IPS DF 4.7 (cell line): Measurements from ENCODE around the gene METTL2A.
"Not testable (repeated sequence)": the region's sequence is repeated elsewhere in the genome, so short reads cannot be mapped to it uniquely, and the experiment has no call there.

Experiments
- DNase-seq: peaks from one replicate; pipeline ENCODE4 v3.0.0-alpha.2; 2013; ENCODE audit warnings: low spot score; ENCODE audit errors: extremely low read depth

Gene METTL2A

DNA sequence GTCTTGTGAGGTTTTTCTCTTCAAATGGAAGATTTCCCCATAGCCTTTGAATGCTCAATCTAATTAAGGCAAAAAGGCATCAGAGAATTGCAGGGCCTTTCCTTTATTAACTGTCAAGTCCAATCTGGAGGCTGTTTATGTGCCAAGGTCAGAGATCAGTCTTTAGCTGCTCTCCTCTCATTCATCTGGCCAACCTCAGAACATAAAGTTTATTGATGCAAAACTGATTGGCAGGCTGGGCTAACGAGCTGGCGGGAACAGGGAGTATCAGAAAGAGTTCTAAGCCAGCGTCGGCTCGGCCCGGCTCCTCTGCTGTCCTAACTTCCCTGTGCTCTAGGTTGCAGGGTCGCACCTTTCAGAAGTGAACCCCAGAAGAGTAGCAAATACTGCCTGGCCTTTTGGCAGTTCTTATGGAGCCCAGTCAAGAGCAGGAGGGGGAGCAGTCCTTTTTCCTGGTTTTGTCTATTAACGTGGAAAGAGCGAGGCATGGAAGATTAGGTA is 47.7 kb downstream of the METTL2A start:
- DNase-seq, result not testable (repeated sequence)

GRCh38 chr17:62473030-62473982 is 49.6 kb downstream of the METTL2A start:
- not testable (repeated sequence) for DNase-seq

DNA sequence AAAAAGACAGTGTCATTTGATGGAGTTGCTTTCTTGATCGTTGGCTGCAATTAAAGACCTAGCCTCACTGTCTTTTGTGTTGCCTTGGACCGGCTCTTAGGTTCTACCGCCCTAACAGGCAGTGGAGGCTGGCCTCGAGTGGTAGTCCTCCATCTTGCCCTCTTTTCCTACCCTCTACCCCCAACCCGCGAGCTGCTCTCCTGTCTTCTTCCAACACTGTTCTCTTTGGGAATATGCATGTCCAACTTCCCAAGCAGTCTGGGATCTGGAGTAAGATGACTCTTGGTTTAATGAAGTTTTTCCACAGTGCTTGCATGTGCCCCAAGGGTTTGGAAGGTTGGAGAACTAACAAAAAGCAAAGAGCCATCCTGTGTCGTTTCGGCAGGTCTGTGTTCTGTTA is 53.4 kb downstream of the METTL2A start:
- DNase-seq, result not testable (repeated sequence)

- not testable (repeated sequence) for DNase-seq
Observed at GRCh38 chr17:62477718-62478408, 54.2 kb downstream of the METTL2A start.

DNA sequence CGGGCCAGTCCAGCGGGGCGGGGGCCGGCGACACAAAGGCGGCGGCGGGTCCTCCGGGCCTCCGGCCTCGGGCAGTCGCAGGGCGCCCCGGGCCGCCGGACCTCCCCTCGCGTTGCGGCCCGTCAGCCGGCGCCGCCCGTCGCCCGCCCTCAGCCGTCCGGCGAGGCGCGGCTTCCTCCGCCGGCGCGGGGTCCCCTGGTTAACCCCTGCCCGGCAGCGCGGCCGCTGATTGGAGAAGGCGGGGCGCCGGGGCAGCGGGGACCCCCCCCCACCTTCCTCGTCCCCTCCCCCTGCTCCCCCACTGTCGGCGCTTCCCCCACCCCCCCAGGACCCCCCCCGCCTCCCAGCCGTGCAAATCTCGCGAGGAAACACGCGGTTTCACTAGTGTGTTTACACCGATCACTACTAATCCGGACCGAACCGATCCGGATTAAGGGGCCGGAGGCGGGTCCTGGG is 54.8 kb downstream of the METTL2A start, which contains the start of gene TLK2:
Gene TLK2 (plus strand): TSS at position 402 of the 456 bp plus-strand sequence. CDS start 2,301 bp downstream, outside the sequence.
- DNase-seq, result no peak

DNA sequence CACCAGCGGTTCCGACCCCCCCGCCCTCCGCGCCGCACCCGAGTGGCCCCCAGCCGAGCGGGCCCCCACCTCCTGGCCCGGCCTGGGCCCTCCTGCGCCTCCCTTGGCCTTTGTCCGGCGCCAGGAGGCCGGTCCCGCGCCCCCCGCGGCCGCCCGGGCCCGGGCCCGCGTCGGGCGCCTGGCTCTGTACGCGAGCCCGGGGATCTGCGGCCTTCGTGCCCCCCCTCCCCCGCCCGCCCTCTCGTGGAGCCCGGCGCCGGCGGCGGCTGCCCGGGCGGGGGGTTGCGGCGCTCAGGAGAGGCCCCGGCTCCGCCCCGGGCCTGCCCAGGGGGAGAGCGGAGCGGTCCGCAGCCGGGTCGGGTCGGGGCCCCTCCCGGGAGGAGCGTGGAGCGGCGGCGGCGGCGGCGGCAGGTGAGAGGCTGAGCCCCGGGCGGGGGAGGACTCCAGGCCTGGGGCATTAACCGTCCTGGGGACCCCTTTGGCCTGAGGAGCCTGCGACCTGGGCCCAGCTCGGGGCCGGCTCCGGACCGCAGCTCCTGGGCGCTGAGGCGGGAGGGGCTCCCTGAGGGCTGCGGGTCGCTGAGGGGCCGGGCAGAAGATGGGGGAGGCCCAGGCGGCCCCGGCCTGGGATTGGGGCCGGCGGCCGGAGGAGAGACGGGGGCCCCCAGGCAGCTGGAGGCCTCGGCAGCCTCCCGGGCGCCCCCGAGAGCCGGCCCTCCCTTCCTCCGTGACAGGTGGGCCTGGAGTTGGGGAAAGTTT is 55.4 kb downstream of the METTL2A start:
- DNase-seq, result not testable (repeated sequence)

GRCh38 chr17:62479639-62480258 is 56.1 kb downstream of the METTL2A start:
- DNase-seq, result not testable (repeated sequence)

DNA sequence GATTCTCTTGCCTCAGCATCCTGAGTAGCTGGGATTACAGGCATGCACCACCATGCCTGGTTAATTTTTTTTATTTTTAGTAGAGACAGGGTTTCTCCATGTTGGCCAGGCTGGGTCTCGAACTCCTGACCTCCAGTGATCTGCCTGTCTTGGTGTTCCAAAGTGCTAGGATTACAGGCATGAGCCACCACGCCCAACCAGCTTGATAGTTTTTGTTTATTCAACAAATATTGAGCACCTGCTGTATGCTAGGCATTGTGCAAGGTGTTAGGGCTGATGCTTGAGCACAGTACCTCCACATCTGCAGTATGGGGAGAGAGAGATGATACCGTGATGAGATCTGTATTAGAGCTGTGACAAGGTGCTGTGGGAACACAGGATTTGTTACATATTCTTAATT is 58.9 kb downstream of the METTL2A start:
- DNase-seq, result not testable (repeated sequence)

GRCh38 chr17:62490990-62491389 is 67.3 kb downstream of the METTL2A start:
- DNase-seq, result not testable (repeated sequence)

DNA sequence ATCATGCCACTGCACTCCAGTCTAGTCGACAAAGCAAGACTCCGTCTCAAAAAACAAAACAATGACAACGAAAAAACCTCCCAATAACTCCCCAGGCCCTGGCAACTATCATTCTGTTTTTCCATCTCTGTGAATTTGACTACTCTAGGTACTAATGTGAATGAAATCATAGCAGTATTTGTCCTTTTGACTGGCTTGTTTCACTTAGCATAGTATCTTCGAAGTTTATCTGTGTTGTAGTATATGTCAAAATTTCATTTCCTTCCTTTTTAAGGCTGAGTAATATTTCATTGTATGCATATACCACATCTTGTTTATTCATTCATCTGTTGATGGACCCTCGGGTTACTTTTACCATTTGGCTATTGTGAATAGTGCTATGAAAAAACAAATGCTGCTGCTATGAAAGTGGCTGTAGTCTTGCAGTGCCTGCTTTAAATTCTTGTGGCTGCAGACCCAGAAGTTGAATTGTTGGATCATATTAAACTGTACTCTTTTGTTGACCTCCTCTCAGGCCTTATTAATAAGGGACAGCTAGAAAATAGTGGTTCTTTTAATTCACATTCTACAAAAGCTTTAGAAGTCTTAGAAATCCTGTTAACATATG is 69.5 kb downstream of the METTL2A start:
- DNase-seq, result not testable (repeated sequence)

DNA sequence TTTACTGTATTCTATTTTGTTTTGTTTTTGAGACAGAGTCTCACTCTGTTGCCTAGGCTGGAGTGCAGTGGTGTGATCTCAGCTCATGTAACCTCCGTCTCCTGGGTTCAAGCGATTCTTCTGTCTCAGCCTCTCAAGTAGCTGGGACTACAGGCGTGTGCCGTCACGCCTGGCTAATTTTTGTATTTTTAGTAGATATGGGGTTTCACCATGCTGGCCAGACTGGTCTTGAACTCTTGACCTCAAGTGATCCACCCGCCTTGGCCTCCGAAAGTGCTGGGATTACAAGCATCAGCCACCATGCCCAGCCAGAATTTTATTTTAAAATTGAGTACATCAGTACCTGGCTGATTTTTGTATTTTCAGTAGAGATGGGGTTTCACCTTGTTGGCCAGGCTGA is 70.4 kb downstream of the METTL2A start:
- not testable (repeated sequence) for DNase-seq

GRCh38 chr17:62496344-62496743 is 72.6 kb downstream of the METTL2A start:
- not testable (repeated sequence) for DNase-seq

GRCh38 chr17:62498796-62499195 is 75.1 kb downstream of the METTL2A start:
- DNase-seq, result not testable (repeated sequence)
